GM19035 (cell line): ENCODE data around the gene KCNG4.
"Not testable (repeated sequence)": the region's sequence is repeated elsewhere in the genome, so short reads cannot be mapped to it uniquely, and the experiment has no call there.

Experiments
- ATAC-seq: cut with Tn5 transposase; IDR thresholded peaks from one replicate; pipeline ENCODE4 v1.9.1; 2021; ENCODE audit not compliant: unreplicated experiment

Gene KCNG4

GRCh38 chr16:84237994-84238750 is 1.6 kb downstream of the KCNG4 start:
- no peak for ATAC-seq

GRCh38 chr16:84236671-84237070 is 3.1 kb downstream of the KCNG4 start:
- no peak for ATAC-seq

GRCh38 chr16:84234321-84235241 is 5.2 kb downstream of the KCNG4 start:
- no peak for ATAC-seq

DNA sequence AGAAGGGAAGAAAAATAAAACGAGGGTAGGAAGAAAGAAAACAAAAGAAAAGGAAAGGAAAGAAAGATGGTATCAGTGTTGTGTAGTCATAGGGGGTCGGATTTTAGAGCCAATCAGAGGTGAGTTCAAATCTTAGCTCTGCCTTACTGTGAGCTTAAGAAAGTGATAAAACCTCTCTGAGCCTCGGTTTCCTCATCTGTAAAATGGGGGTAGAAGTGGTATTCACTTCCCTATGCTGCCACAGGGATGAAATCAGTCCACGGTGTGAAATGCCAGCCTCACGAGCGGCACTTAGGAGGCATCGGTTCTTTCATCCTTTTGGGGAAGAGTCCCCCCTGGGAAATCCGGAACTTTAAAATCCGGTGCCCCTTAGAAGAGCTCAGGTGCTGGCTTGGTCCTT is 6.1 kb downstream of the KCNG4 start:
- ATAC-seq: no peak

- no peak for ATAC-seq
Measured at GRCh38 chr16:84232969-84233368, 6.8 kb downstream of the KCNG4 start.

DNA sequence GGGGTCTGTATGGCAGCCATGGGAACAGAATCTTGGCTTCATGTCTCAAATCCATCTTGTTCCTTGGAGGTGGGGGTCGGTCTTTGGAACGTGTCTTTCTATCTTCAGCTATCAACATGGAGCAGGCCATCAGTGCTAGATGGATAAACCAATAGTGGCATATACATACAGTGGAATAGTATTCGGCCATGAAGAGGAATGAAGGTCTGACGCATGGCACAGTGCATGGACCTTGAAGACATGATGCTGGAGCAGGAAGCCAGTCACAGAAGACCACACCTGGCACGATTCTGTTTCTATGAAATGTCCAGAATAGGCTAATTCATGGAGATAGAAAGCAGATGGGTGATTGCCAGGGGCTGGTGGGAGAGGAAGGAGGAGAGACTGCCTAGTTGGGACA is 7.8 kb downstream of the KCNG4 start:
- no peak for ATAC-seq

GRCh38 chr16:84229471-84229870 is 10.3 kb downstream of the KCNG4 start:
- no peak for ATAC-seq

GRCh38 chr16:84228256-84228838 is 11.5 kb downstream of the KCNG4 start:
- no peak for ATAC-seq

DNA sequence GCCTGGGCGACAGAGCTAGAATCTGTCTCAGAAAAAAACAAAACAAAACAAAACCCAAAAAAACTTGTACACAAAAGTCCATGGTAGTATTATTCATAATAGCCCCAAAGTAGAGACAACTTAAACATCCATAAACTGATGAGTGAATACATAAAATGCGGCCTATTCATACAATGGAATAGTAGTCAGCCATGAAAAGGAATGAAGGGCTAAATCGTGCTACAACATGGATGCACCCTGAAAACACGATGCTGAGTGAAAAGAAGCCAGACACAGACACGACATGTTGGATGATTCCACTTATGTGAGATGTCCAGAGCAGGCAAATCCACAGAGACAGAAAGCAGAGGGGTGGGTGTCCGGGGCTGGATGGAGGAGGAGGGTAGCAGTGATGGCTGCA is 12.3 kb downstream of the KCNG4 start:
- ATAC-seq: no peak

DNA sequence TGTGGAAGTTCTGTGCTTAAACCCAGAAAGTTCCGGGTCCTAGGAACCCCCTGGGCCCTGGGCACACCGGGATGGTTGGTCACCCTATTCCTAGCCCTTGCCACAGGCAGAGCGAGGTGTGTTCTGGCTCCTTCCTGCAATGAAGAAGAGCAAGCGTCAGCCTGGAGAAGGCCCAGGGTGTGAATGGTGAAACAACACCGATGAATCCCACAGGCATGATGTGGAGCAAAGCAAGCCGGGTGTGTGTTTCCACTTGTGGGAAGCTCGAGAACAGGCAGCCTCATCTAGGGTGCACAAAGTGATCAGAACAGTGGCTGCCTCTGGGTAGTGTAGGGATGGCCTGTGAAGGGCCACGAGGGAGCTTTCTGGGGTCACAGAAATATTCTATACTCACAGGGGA is 13.8 kb downstream of the KCNG4 start:
- no peak for ATAC-seq

GRCh38 chr16:84225571-84225970 is 14.2 kb downstream of the KCNG4 start:
- no peak for ATAC-seq

DNA sequence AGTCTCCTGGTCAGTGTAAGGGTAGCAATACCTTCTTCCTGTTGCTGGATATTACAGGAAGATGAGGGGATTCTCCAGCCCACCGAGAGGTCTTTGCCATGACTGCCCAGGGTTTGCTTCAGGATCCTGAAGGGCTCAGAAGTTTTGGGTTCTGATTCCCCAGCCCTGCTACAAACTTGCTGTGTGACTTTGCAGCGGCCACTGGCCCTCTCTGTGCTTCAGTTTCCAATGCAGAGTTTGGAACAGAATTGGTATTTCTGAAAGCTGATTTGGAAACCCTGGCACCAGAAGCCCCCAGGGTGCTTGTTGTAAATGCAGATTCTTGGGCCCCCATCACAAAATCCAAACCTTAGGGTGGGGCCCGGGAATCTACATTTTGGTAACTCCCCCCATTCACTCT is 14.7 kb downstream of the KCNG4 start:
- no peak for ATAC-seq

DNA sequence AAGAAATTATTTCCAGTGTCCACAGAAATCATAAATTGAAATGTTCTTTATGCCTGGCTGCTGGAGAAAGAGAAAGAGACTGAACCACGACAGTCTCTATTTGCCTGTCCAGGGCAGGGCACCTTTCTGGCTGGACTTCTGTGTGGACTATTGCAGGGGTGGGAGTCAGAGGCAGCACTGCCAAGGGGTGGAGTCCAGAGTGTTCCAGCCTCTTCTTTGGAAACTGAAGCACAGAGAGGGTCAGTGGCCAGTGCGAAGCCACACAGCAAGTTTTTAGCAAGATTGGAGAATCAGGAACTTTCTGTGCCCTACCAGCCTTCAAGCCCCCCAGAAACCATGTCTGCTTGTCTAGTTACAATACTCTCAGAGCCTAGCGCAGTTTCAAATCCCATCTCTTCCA is 15.3 kb downstream of the KCNG4 start:
- ATAC-seq: no peak

- ATAC-seq: no peak
Measured at GRCh38 chr16:84223456-84223855, 16.4 kb downstream of the KCNG4 start.

GRCh38 chr16:84220851-84221250 is 19.0 kb downstream of the KCNG4 start:
- no peak for ATAC-seq

- no peak for ATAC-seq
Measured at GRCh38 chr16:84218956-84219355, 20.9 kb downstream of the KCNG4 start.

- ATAC-seq: no peak
Measured at GRCh38 chr16:84218176-84218823, 21.5 kb downstream of the KCNG4 start.

DNA sequence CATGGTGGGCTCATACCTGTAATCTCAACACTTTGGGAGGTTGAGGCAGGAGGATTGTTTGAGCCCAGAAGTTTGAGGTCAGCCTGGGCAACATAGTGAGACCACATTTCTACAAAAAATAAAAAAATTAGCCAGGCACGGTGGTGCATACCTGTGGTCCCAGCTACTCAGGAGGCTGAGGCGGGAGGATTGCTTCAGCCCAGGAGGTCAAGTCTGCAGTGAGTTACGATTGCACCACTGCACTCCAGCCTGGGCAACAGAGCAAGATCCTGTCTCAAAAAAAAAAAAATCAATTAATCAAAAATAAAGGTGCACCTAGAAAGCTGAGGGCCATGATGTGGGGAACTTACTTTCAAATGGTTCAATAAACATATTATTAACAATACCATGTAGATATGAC is 23.7 kb downstream of the KCNG4 start:
- ATAC-seq: not testable (repeated sequence)

- no peak for ATAC-seq
Measured at GRCh38 chr16:84215531-84215930, 24.3 kb downstream of the KCNG4 start.

- ATAC-seq: no peak
Measured at GRCh38 chr16:84214451-84215066, 25.3 kb downstream of the KCNG4 start.

DNA sequence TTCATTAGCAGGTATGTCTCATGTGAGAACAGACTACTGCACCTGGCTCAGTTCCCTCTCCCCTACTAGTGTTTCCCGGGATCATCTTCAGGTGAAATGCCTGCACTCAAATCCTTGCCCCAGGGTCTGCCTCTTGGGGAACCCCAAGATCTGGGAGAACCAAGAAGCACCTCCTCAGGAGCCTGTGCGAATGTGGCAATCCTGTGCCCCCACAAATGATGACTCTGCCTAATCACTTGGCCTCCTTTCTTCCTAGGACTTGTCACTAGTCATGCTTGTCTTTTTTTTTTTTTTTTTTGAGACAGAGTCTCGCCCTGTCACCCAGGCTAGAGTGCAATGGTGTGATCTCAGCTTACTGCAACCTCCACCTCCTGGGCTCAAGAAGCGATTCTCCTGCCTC is 27.2 kb downstream of the KCNG4 start:
- no peak for ATAC-seq
